Adrenal gland (tissue), 5 donors: ENCODE data around the gene MAK.
"Not testable (repeated sequence)": the region's sequence is repeated elsewhere in the genome, so short reads cannot be mapped to it uniquely, and the experiment has no call there.

Experiments used
- CTCF ChIP-seq, 6 experiments: fragments of 450-650 bp in 4 of 6; fragments of 200-600 bp in 2 of 6; sonication (generic) in 1 of 6; IDR thresholded peaks; 1 replicate in 5 of 6; 2 replicates in 1 of 6; pipeline versions ENCODE4 v1.5.1 to v1.8.0; 2016 to 2021; ENCODE audit warnings: antibody characterized with exemption in 6 of 6, mild to moderate bottlenecking in 2 of 6, moderate library complexity in 1 of 6
- POLR2A ChIP-seq, 2 donors: fragments of 450-650 bp; IDR thresholded peaks; one replicate each; pipeline ENCODE4 v1.6.1; 2017; ENCODE audit warnings: antibody characterized with exemption in 2 of 2, mild to moderate bottlenecking in 2 of 2, moderate library complexity in 1 of 2
- donor health status: DM: no; HTN: no; CAD: no.

DNA sequence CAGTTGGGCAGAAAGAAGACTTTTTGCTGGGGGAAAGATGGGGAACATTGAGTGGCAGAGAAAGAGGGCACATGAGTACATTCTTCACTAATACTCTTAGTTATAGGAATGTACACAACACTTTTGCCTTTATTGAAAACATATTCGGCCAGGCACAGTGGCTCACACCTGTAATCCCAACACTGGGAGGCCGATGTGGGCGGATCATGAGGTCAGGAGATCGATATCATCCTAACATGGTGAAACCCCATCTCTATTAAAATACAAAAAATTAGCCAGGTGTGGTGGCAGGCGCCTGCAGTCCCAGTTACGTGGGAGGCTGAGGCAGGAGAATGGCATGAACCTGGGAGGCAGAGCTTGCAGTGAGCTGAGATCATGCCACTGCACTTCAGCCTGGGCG, 24.7 kb upstream of the MAK start:
- not testable (repeated sequence) for TF ChIP-seq POLR2A, CTCF (IDR thresholded peaks at IDR 0.05)
